ENCODE measurements around the gene RNASEH2A. TPM values are rescaled to one million over a fixed set of nuclear protein-coding genes. Genes with fewer than 3 reads are reported as not detected.
A peak's percentile ranks its signal among the peaks of the same experiment; 100 is the strongest.

RNASEH2A gene
- total and polyA plus RNA-seq, 2 of the 13 experiments (the other 11 are each of a cell fraction or from before 2014, with no cell fraction given) = 25.1 to 35.8 TPM

GRCh38 chr19:12800466-12800770 lies 6.0 kb upstream of the RNASEH2A start:
- in situ Hi-C loops (cut with HindIII; ENCODE audit: extremely low pct_ligation_motif_present, low pct_unique_long_range_greater_than_20kb) = loop anchor here (5.0 kb wide), 1 partner anchor 33 kb away; no protein-coding TSS in a partner anchor
- H3K27me3 ChIP-seq (ENCODE audit: control insufficient read depth in 1 of 2, insufficient read depth in 2 of 2, low read length in 2 of 2) = no peaks in the 10 kb centered on the region; a peak in 1 of 5 replicates
- TF ChIP-seq BCLAF1 (IDR thresholded peaks at IDR 0.05) (no peak), SP4 (CRISPR knock-in tag; IDR thresholded peaks at IDR 0.05) (0 out of 2 replicates have a peak, but pooled peaks have one; percentile 10)
- TF ChIP-seq, protein P1, sequence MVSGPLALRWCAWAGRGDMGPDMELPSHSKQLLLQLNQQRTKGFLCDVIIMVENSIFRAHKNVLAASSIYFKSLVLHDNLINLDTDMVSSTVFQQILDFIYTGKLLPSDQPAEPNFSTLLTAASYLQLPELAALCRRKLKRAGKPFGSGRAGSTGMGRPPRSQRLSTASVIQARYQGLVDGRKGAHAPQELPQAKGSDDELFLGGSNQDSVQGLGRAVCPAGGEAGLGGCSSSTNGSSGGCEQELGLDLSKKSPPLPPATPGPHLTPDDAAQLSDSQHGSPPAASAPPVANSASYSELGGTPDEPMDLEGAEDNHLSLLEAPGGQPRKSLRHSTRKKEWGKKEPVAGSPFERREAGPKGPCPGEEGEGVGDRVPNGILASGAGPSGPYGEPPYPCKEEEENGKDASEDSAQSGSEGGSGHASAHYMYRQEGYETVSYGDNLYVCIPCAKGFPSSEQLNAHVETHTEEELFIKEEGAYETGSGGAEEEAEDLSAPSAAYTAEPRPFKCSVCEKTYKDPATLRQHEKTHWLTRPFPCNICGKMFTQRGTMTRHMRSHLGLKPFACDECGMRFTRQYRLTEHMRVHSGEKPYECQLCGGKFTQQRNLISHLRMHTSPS (CRISPR knock-in tag; IDR thresholded peaks at IDR 0.05; ENCODE audit: low read depth) = no peak
- peak overlapping the region; percentile 99 for H3K9ac ChIP-seq (ENCODE audit: insufficient read depth, low read depth, low read length)
- H3K4me1 ChIP-seq (ENCODE audit: insufficient read depth, low read length) = peaks cover 33% of the 10 kb centered on the region
- ATAC-seq (no peak), DNase-seq (ENCODE audit: low spot score) (no peak), FAIRE-seq (no peak)
- peak overlapping the region; percentile 81 to 100 (median 93) for H3K4me3 ChIP-seq (replicated peaks in 1 of 3; ENCODE audit: insufficient read depth in 1 of 3, low read depth in 2 of 3, low read length in 3 of 3)
- peaks cover 14% of the 10 kb centered on the region for H3K79me2 ChIP-seq (ENCODE audit: insufficient read depth, low read length)
- no TSS peak for BruUV-seq (replicated peaks)
- ChIA-PET CTCF (ENCODE audit: low intra/inter-chr PET ratio, low total read pairs) (no interaction called here), POLR2A (interaction anchor here (0.7 to 4.0 kb wide), 7 partner anchors 8 to 67 kb away, joined by 3 to 47 read pairs (median 3); partner anchors contain the start of genes GET3 and JUNB)
- H3K4me2 ChIP-seq (ENCODE audit: low read depth, low read length) = peak overlapping the region; percentile 88
- no peaks in the 10 kb centered on the region for H3K9me3 ChIP-seq (ENCODE audit: low read length)
- peaks cover 5% of the 10 kb centered on the region; the same call in 1 of the 2 replicates for H4K20me1 ChIP-seq (ENCODE audit: insufficient read depth, low read length)
- H3K36me3 ChIP-seq (replicated peaks in 1 of 2; ENCODE audit: control insufficient read depth in 1 of 2, insufficient read depth in 2 of 2, low read length in 2 of 2) = peaks cover 2 to 12% of the 10 kb centered on the region in 2 experiments; a peak in 4 of 5 replicates
- peak overlapping the region; percentile 92 for H3K27ac ChIP-seq (ENCODE audit: extremely low read length, insufficient read depth, low read length)
- intact Hi-C loops (cut with micrococcal nuclease; ENCODE audit: unreplicated experiment) = no loop called here
- H2AFZ ChIP-seq (ENCODE audit: low read length) = no peak overlapping the region
- WGBS (ENCODE audit: low lambda C conversion rate) = 80% methylated on average over 1 of the region's 1 CpG
